HepG2 (cell line): Measurements from ENCODE around the gene CEBPB. TPM values are rescaled to one million over a fixed set of nuclear protein-coding genes. Genes with fewer than 3 reads are reported as not detected.

Experiments
- ATF1 ChIP-seq: IDR thresholded peaks from 2 replicates; pipeline ENCODE4 v1.6.1; 2016; ENCODE audit warnings: mild to moderate bottlenecking, control low read depth
- BCL6 ChIP-seq: IDR thresholded peaks from 2 replicates; pipeline ENCODE4 v1.6.1; 2016; ENCODE audit warnings: missing genetic modification reagents, missing compliant biosample characterization
- BHLHE40 ChIP-seq: IDR thresholded peaks from 2 replicates; pipeline ENCODE4 v1.6.1; 2011; ENCODE audit warnings: low read length, improper control_type of control experiment
- BRD4 ChIP-seq: sonication (generic); formaldehyde crosslinking; IDR thresholded peaks from 2 replicates; pipeline ENCODE4 v1.4.0; 2020; ENCODE audit warnings: missing genetic modification reagents
- KDM4B ChIP-seq: sonication (generic); formaldehyde crosslinking; IDR thresholded peaks from 2 replicates; pipeline ENCODE4 v1.4.0; 2020; ENCODE audit warnings: missing genetic modification reagents
- MAZ ChIP-seq, 2 experiments: sonication (generic) in 1 of 2; formaldehyde crosslinking in 1 of 2; IDR thresholded peaks; 2 replicates each; pipeline versions ENCODE4 v1.5.0 to v1.6.1; 2012 to 2020; ENCODE audit warnings: low read depth in 2 of 2, mild to moderate bottlenecking in 2 of 2, borderline replicate concordance in 1 of 2, improper control_type of control experiment in 1 of 2, low read length in 1 of 2, missing genetic modification reagents in 1 of 2, moderate library complexity in 1 of 2
- MEF2D ChIP-seq: sonication (generic); formaldehyde crosslinking; IDR thresholded peaks from 2 replicates; pipeline ENCODE4 v1.5.1; 2020; ENCODE audit warnings: mild to moderate bottlenecking, missing genetic modification reagents
- SOX13 ChIP-seq, 3 experiments: fragments of 450-650 bp in 1 of 3; sonication (generic) in 1 of 3; formaldehyde crosslinking in 1 of 3; IDR thresholded peaks in 2 of 3; conservative IDR thresholded peaks in 1 of 3; 2 replicates each; pipeline versions ENCODE4 v1.5.0 to v1.6.1; 2016 to 2020; ENCODE audit warnings: antibody characterized with exemption in 1 of 3, mild to moderate bottlenecking in 1 of 3, missing compliant biosample characterization in 1 of 3, missing genetic modification reagents in 1 of 3, moderate library complexity in 1 of 3
- WIZ ChIP-seq: sonication (generic); formaldehyde crosslinking; IDR thresholded peaks from 2 replicates; pipeline ENCODE4 v1.5.1; 2020; ENCODE audit warnings: mild to moderate bottlenecking, missing genetic modification reagents
- ZEB1 ChIP-seq: IDR thresholded peaks from 2 replicates; pipeline ENCODE4 v1.6.1; 2012; ENCODE audit warnings: mild to moderate bottlenecking, low read depth, inconsistent platforms; ENCODE audit not compliant: insufficient replicate concordance
- ZNF24 ChIP-seq: fragments of 450-650 bp; IDR thresholded peaks from 2 replicates; pipeline ENCODE4 v1.6.1; 2017; ENCODE audit warnings: antibody characterized with exemption, mild to moderate bottlenecking
- ZNF441 ChIP-seq: sonication (generic); formaldehyde crosslinking; IDR thresholded peaks from 2 replicates; pipeline ENCODE4 v1.7.0; 2021; ENCODE audit warnings: missing genetic modification reagents, borderline replicate concordance
- ZNF75D ChIP-seq: sonication (generic); formaldehyde crosslinking; IDR thresholded peaks from 2 replicates; pipeline ENCODE4 v1.8.1; 2023; ENCODE audit warnings: missing genetic modification reagents, mild to moderate bottlenecking, borderline replicate concordance
- polyA plus RNA-seq, 8 experiments: library from polyadenylated mRNA; depleted of rRNA in 3 of 8; stranded (reverse) in 7 of 8; unstranded in 1 of 8; fragments of >200 nt; fragmentation: Illumina TruSeq in 4 of 8; extraction: Trizol in 4 of 8; gene quantifications; 2 replicates each; pipeline versions ENCODE4 v1.2.1 to v1.2.3, GENCODE V29; 2011 to 2016; ENCODE audit warnings: low read depth in 4 of 8, missing spikeins in 1 of 8, mixed read lengths in 1 of 8; ENCODE audit not compliant: insufficient read depth in 1 of 8
- total RNA-seq, 5 experiments: library from RNA; depleted of rRNA; stranded (reverse); fragments of >200 nt; fragmentation: Illumina TruSeq; extraction: Trizol; gene quantifications; 2 replicates each; pipeline ENCODE4 v1.2.3, GENCODE V29; 2016; ENCODE audit warnings: low read depth in 1 of 5
- TF ChIP-seq, protein P1 (sequence below): sonication (generic); formaldehyde crosslinking; IDR thresholded peaks from 2 replicates; pipeline ENCODE4 v1.4.0; 2020; ENCODE audit warnings: mild to moderate bottlenecking, missing genetic modification reagents
- TF ChIP-seq, protein P2 (sequence below): sonication (generic); formaldehyde crosslinking; IDR thresholded peaks from 2 replicates; pipeline ENCODE4 v1.4.0; 2020; ENCODE audit warnings: mild to moderate bottlenecking, missing genetic modification reagents
- TF ChIP-seq, protein P3 (sequence below): sonication (generic); formaldehyde crosslinking; IDR thresholded peaks from 2 replicates; pipeline ENCODE4 v1.4.0; 2020; ENCODE audit warnings: missing genetic modification reagents

CEBPB gene
- total and polyA plus RNA-seq, 2 of the 13 experiments (the other 11 are each of a cell fraction or from before 2014, with no cell fraction given), result 18.5 to 28.2 TPM

DNA sequence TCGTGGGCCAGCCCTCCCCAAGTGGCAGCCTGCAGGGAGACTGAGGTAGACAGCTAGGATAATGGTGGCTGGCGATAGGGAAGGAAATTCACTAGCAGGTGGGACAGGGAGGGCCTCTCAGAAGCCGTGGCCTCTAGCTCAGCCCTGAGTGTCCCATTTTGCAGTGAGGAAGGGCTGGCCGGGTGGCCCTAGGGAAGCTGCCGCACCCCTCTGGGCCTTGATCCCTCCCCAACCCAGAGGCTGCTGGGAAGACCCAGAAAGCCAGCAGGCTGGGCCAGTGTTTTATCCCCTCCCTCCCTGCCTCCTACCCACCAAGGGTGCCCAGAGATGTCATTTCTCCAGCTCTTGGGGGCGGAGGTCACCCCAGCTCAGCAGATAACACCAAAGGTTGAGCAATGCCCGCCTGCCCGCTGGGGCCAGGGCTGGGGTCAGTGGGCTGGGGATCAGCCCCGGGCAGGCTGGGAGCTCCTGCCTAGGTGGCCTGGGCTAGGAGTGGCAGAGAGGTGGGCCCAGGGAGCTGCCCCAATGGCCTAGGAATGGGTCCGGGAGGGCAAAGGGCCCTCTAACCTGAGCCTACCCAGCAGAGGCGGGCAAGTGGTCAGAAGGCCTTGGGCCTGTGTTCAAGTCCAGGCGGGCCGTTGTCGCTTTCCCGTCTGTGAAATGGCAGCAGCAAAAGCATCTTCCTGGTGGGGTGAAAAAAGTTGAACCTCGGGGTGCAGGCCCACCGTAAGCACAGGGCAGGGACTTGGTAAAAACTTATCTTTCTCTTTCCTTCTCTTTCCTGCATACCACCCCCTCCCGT is 1.6 kb upstream of the CEBPB start (continued):
- TF ChIP-seq, protein P1, sequence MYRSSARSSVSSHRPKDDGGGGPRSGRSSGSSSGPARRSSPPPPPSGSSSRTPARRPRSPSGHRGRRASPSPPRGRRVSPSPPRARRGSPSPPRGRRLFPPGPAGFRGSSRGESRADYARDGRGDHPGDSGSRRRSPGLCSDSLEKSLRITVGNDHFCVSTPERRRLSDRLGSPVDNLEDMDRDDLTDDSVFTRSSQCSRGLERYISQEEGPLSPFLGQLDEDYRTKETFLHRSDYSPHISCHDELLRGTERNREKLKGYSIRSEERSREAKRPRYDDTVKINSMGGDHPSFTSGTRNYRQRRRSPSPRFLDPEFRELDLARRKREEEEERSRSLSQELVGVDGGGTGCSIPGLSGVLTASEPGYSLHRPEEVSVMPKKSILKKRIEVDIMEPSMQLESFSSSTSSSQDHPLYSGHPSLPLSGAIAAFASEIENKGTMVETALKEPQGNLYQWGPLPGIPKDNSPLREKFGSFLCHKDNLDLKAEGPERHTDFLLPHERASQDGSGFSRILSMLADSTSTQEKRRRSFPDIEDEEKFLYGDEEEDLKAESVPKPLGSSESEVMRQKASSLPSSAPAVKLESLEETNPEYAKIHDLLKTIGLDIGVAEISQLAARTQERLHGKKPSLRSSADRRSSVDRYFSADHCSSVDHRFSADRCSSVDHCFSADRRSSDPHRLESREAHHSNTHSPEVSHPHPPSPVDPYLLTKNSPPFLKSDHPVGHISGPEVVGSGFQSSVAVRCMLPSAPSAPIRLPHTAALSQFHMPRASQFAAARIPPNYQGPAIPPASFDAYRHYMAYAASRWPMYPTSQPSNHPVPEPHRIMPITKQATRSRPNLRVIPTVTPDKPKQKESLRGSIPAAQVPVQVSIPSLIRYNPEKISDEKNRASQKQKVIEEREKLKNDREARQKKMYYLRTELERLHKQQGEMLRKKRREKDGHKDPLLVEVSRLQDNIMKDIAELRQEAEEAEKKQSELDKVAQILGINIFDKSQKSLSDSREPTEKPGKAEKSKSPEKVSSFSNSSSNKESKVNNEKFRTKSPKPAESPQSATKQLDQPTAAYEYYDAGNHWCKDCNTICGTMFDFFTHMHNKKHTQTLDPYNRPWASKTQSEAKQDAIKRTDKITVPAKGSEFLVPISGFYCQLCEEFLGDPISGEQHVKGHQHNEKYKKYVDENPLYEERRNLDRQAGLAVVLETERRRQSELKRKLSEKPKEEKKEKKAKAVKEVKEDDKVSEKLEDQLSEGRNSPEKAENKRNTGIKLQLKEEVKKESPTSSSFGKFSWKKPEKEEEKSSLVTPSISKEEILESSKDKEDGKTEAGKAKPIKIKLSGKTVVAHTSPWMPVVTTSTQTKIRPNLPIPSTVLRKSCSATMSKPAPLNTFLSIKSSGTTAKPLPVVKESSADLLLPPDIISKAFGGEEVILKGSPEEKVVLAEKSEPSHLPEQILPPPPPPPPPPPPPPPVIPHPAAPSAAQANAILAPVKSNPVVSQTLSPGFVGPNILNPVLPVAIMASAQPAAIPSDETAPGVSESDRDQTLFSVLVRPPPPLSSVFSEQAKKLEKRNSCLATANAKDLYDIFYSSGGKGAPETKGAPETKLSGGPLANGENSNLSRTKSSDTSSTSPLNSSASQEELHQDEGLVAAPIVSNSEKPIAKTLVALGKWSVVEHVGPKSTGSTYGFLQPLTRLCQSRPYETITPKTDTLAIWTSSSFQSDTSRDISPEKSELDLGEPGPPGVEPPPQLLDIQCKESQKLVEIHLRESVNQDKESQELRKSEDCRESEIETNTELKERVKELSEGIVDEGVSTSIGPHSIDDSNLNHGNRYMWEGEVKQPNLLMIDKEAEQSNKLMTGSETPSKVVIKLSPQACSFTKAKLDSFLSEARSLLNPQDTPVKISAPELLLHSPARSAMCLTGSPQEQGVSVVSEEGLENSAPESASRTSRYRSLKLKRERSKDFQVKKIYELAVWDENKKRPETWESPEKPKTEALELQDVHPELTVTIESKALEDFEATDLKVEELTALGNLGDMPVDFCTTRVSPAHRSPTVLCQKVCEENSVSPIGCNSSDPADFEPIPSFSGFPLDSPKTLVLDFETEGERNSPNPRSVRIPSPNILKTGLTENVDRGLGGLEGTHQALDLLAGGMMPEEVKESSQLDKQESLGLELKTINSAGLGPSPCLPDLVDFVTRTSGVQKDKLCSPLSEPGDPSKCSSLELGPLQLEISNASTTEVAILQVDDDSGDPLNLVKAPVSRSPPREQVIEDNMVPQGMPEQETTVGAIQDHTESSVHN, result peak; percentile 95
- TF ChIP-seq ZEB1, result peak; percentile 90
- no peak for TF ChIP-seq ZNF75D (CRISPR knock-in tag)
- TF ChIP-seq BHLHE40, result peak; percentile 45; the same call in 1 of the 2 replicates
- TF ChIP-seq WIZ (CRISPR knock-in tag), result peak; percentile 78
- TF ChIP-seq SOX13 (IDR thresholded peaks at IDR 0.05), result peak; percentile 68; the same call in 1 of the 2 replicates
- peak in 1 of 2 experiments; percentile 91; a peak in 2 of 4 replicates for TF ChIP-seq SOX13 (CRISPR knock-in tag; conservative IDR thresholded peaks at IDR 0.05 in 1 of 2, IDR thresholded peaks at IDR 0.05 in 1 of 2)
- TF ChIP-seq, protein P2, sequence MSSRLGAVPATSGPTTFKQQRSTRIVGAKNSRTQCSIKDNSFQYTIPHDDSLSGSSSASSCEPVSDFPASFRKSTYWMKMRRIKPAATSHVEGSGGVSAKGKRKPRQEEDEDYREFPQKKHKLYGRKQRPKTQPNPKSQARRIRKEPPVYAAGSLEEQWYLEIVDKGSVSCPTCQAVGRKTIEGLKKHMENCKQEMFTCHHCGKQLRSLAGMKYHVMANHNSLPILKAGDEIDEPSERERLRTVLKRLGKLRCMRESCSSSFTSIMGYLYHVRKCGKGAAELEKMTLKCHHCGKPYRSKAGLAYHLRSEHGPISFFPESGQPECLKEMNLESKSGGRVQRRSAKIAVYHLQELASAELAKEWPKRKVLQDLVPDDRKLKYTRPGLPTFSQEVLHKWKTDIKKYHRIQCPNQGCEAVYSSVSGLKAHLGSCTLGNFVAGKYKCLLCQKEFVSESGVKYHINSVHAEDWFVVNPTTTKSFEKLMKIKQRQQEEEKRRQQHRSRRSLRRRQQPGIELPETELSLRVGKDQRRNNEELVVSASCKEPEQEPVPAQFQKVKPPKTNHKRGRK (CRISPR knock-in tag), result no peak
- TF ChIP-seq MAZ (IDR thresholded peaks at IDR 0.05; ENCODE audit: borderline replicate concordance, low read depth, low read length), result peak; percentile 95
- peak; percentile 100 for TF ChIP-seq MAZ (CRISPR knock-in tag; IDR thresholded peaks at IDR 0.05; ENCODE audit: low read depth)
- peak; percentile 61; the same call in 1 of the 2 replicates for TF ChIP-seq ZNF441 (CRISPR knock-in tag)
- TF ChIP-seq MEF2D (CRISPR knock-in tag), result peak; percentile 81
- no peak for TF ChIP-seq ZNF24
- peak; percentile 52 for TF ChIP-seq KDM4B (CRISPR knock-in tag)
- TF ChIP-seq BCL6, result peak; percentile 93
- no peak; the same call in 1 of the 2 replicates for TF ChIP-seq BRD4
- TF ChIP-seq, protein P3, sequence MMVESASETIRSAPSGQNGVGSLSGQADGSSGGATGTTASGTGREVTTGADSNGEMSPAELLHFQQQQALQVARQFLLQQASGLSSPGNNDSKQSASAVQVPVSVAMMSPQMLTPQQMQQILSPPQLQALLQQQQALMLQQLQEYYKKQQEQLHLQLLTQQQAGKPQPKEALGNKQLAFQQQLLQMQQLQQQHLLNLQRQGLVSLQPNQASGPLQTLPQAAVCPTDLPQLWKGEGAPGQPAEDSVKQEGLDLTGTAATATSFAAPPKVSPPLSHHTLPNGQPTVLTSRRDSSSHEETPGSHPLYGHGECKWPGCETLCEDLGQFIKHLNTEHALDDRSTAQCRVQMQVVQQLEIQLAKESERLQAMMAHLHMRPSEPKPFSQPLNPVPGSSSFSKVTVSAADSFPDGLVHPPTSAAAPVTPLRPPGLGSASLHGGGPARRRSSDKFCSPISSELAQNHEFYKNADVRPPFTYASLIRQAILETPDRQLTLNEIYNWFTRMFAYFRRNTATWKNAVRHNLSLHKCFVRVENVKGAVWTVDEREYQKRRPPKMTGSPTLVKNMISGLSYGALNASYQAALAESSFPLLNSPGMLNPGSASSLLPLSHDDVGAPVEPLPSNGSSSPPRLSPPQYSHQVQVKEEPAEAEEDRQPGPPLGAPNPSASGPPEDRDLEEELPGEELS (CRISPR knock-in tag), result peak; percentile 92
- TF ChIP-seq ATF1 (CRISPR knock-in tag), result no peak
